GM12878 (cell line): ENCODE results near the gene POGLUT3. TPM values are rescaled to one million over a fixed set of nuclear protein-coding genes. Genes with fewer than 3 reads are reported as not detected.
A peak's percentile ranks its signal among the peaks of the same experiment; 100 is the strongest.

Experiments
- ATAC-seq: fragments of 200-7000 bp; cut with Tn5 transposase; 3 replicates; pipeline ENCODE4 v1.9.1; 2020; ENCODE audit warnings: mild to moderate bottlenecking, moderate library complexity
- BruUV-seq: library from RNA; stranded (reverse); fragments of 400-500 nt; replicated peaks from 2 replicates; lab custom pipeline; 2021; lab: Mats Ljungman, UMichigan
- CTCF ChIA-PET: fragments of 300-600 bp; sonication (Branson Sonifier 250); formaldehyde crosslinking; extraction: SDS; loops from one replicate; lab custom pipeline; 2021; ENCODE audit warnings: inconsistent platforms; lab: Yijun Ruan, JAX
- POLR2A ChIA-PET: fragments of 350-600 bp; formaldehyde crosslinking; extraction: SDS; loops from one replicate; lab custom pipeline; 2021; ENCODE audit warnings: inconsistent platforms; lab: Charles Lee
- RAD21 ChIA-PET: fragments of 300-600 bp; sonication (Branson Sonifier 250); formaldehyde crosslinking; loops from one replicate; lab custom pipeline; 2023; ENCODE audit warnings: antibody characterized with exemption; ENCODE audit not compliant: unreplicated experiment; lab: Charles Lee
- SMC1A ChIA-PET: fragments of 300-600 bp; sonication (Branson Sonifier 250); formaldehyde crosslinking; loops from one replicate; lab custom pipeline; 2023; ENCODE audit not compliant: unreplicated experiment, uncharacterized antibody; lab: Charles Lee
- DNase-seq: peaks from one replicate; pipeline ENCODE4 v3.0.0-alpha.2; 2011; ENCODE audit warnings: low read depth, low spot score
- FAIRE-seq: peaks from 3 replicates; lab custom pipeline; 2011; peaks lifted over from hg19 to GRCh38; lab: Jason Lieb, UNC
- H2AFZ ChIP-seq: 2 replicates; pipeline ENCODE4 v1.6.0; 2011; ENCODE audit warnings: low read depth, low read length, control low read depth; ENCODE audit not compliant: control insufficient read depth
- H3K27ac ChIP-seq: 2 replicates; pipeline ENCODE4 v1.5.1; 2011; ENCODE audit warnings: control low read depth; ENCODE audit not compliant: control insufficient read depth, insufficient read depth
- H3K27me3 ChIP-seq, 2 experiments: replicated peaks in 1 of 2; 2 replicates each; pipeline versions ENCODE4 v1.6.0 to v1.6.1; 2011; ENCODE audit warnings: low read length in 1 of 2; ENCODE audit not compliant: control insufficient read depth in 2 of 2, insufficient read depth in 2 of 2
- H3K36me3 ChIP-seq, 2 experiments: 2 replicates each; pipeline ENCODE4 v1.5.1; 2011; ENCODE audit warnings: low read length in 1 of 2; ENCODE audit not compliant: control insufficient read depth in 2 of 2, insufficient read depth in 2 of 2
- H3K4me1 ChIP-seq: 2 replicates; pipeline ENCODE4 v1.6.1; 2011; ENCODE audit warnings: mild to moderate bottlenecking, low read length, moderate library complexity, mixed read lengths; ENCODE audit not compliant: control insufficient read depth, insufficient read depth
- H3K4me2 ChIP-seq: 2 replicates; pipeline ENCODE4 v1.6.0; 2011; ENCODE audit warnings: control low read depth; ENCODE audit not compliant: control insufficient read depth, insufficient read depth
- H3K4me3 ChIP-seq: fragments of 200-600 bp; sonication (generic); 2 replicates; pipeline ENCODE4 v1.5.1; 2016
- H3K79me2 ChIP-seq: 2 replicates; pipeline ENCODE4 v1.6.0; 2011; ENCODE audit warnings: low read length; ENCODE audit not compliant: control insufficient read depth, insufficient read depth
- H3K9ac ChIP-seq: 2 replicates; pipeline ENCODE4 v1.8.0; 2011; ENCODE audit warnings: low read length, control low read depth, mixed read lengths; ENCODE audit not compliant: control insufficient read depth, insufficient read depth
- H3K9me3 ChIP-seq: replicated peaks from 3 replicates; pipeline ENCODE4 v1.5.1; 2011; ENCODE audit warnings: mild to moderate bottlenecking, low read length; ENCODE audit not compliant: control insufficient read depth, insufficient read depth
- H4K20me1 ChIP-seq: 2 replicates; pipeline ENCODE4 v1.6.0; 2011; ENCODE audit not compliant: control insufficient read depth, insufficient read depth
- BHLHE40 ChIP-seq, 2 experiments: fragments of 450-650 bp in 1 of 2; IDR thresholded peaks; 2 replicates each; pipeline ENCODE4 v1.6.1; 2011 to 2017; ENCODE audit warnings: low read depth in 2 of 2, borderline replicate concordance in 1 of 2, improper control_type of control experiment in 1 of 2, low read length in 1 of 2, mild to moderate bottlenecking in 1 of 2
- CBFB ChIP-seq: IDR thresholded peaks from 2 replicates; pipeline ENCODE4 v1.6.1; 2016; ENCODE audit warnings: antibody characterized with exemption, low read depth
- IRF3 ChIP-seq: fragments of 450-650 bp; IDR thresholded peaks from 2 replicates; pipeline ENCODE4 v1.6.1; 2014; ENCODE audit warnings: mild to moderate bottlenecking
- MEF2A ChIP-seq: IDR thresholded peaks from 2 replicates; pipeline ENCODE4 v1.6.1; 2011; ENCODE audit warnings: low read depth, mild to moderate bottlenecking, low read length, moderate library complexity; ENCODE audit not compliant: insufficient read depth
- MXI1 ChIP-seq: fragments of 150-350 bp; IDR thresholded peaks from 2 replicates; pipeline ENCODE4 v1.6.1; 2011; ENCODE audit warnings: low read depth, mild to moderate bottlenecking, inconsistent platforms, low read length, improper control_type of control experiment
- NFYB ChIP-seq: IDR thresholded peaks from 2 replicates; pipeline ENCODE4 v1.6.1; 2011; ENCODE audit warnings: low read depth, mild to moderate bottlenecking, low read length, improper control_type of control experiment, moderate library complexity; ENCODE audit not compliant: insufficient read depth
- POU2F2 ChIP-seq: IDR thresholded peaks from 3 replicates; pipeline ENCODE4 v1.6.1; 2011; ENCODE audit warnings: low read depth, mild to moderate bottlenecking, low read length, borderline replicate concordance
- SREBF1 ChIP-seq: IDR thresholded peaks from 2 replicates; pipeline ENCODE4 v1.6.1; 2012; ENCODE audit warnings: mild to moderate bottlenecking, low read length
- TBL1XR1 ChIP-seq: IDR thresholded peaks from 2 replicates; pipeline ENCODE4 v1.6.1; 2012; ENCODE audit warnings: low read depth, low read length, improper control_type of control experiment
- YY1 ChIP-seq: IDR thresholded peaks from 2 replicates; pipeline ENCODE4 v1.6.1; 2011; ENCODE audit warnings: low read depth, mild to moderate bottlenecking, low read length
- ZNF207 ChIP-seq: fragments of 450-650 bp; IDR thresholded peaks from 2 replicates; pipeline ENCODE4 v1.6.1; 2014; ENCODE audit warnings: antibody characterized with exemption, mild to moderate bottlenecking, borderline replicate concordance
- WGBS: methylation state at CpG from one replicate; pipeline ENCODE4 v1.1.6; 2016; ENCODE audit warnings: low lambda C conversion rate; ENCODE audit not compliant: insufficient replicate concordance, insufficient coverage; ENCODE audit errors: missing lambda C conversion rate; 5-methylcytosine and 5-hydroxymethylcytosine counted together
- in situ Hi-C: fragments of 300-500 bp; cut with MboI; formaldehyde crosslinking; loops from 9 replicates; pipeline ENCODE4 v1.14.3; 2018; ENCODE audit warnings: mixed read lengths
- intact Hi-C: fragments of 100-400 bp; cut with micrococcal nuclease; formaldehyde crosslinking; loops from one replicate; pipeline ENCODE4 v1.14.2; 2022; ENCODE audit not compliant: unreplicated experiment
- polyA plus RNA-seq, 11 experiments: library from polyadenylated mRNA; depleted of rRNA in 4 of 11; unstranded in 6 of 11; stranded (reverse) in 5 of 11; fragments of >200 nt; fragmentation: Nextera tagmentation in 4 of 11; fragmentation: Illumina TruSeq in 1 of 11; extraction: Ambion mirVana in 4 of 11; extraction: Trizol in 1 of 11; gene quantifications; 1 replicate in 1 of 11; 2 replicates in 10 of 11; pipeline versions ENCODE4 v1.2.1 to v1.2.3, GENCODE V29; 2011 to 2016; ENCODE audit warnings: inconsistent platforms in 2 of 11, missing spikeins in 2 of 11, low read depth in 1 of 11
- total RNA-seq, 4 experiments: library from RNA; depleted of rRNA in 3 of 4; stranded (reverse); fragments of >200 nt in 3 of 4; fragmentation: Illumina TruSeq in 1 of 4; extraction: Trizol in 1 of 4; gene quantifications; 2 replicates each; pipeline versions ENCODE4 v1.2.1 to v1.2.3, GENCODE V29; 2013 to 2021
- TF ChIP-seq, protein P1 (sequence below): IDR thresholded peaks from 2 replicates; pipeline ENCODE4 v1.6.1; 2012; ENCODE audit warnings: low read depth, low read length, improper control_type of control experiment
- TF ChIP-seq, protein P2 (sequence below): IDR thresholded peaks from 2 replicates; pipeline ENCODE4 v1.6.1; 2012; ENCODE audit warnings: low read depth, low read length, improper control_type of control experiment
- TF ChIP-seq, protein P3 (sequence below): fragments of 450-650 bp; IDR thresholded peaks from 2 replicates; pipeline ENCODE4 v1.6.1; 2017; ENCODE audit warnings: low read depth, mild to moderate bottlenecking, moderate library complexity
- TF ChIP-seq, protein P4 (sequence below): fragments of 450-650 bp; IDR thresholded peaks from 2 replicates; pipeline ENCODE4 v1.6.1; 2016; ENCODE audit warnings: mild to moderate bottlenecking
- TF ChIP-seq, protein P5 (sequence below): IDR thresholded peaks from 2 replicates; pipeline ENCODE4 v1.6.1; 2011; ENCODE audit warnings: low read depth, mild to moderate bottlenecking, low read length, moderate library complexity, borderline replicate concordance; ENCODE audit errors: extremely low read depth

POGLUT3 gene
- total and polyA plus RNA-seq, 10 of the 15 experiments (the other 5 are each of a cell fraction or from before 2014, with no cell fraction given) = 3.7 to 21.5 (median 12.9) TPM

DNA sequence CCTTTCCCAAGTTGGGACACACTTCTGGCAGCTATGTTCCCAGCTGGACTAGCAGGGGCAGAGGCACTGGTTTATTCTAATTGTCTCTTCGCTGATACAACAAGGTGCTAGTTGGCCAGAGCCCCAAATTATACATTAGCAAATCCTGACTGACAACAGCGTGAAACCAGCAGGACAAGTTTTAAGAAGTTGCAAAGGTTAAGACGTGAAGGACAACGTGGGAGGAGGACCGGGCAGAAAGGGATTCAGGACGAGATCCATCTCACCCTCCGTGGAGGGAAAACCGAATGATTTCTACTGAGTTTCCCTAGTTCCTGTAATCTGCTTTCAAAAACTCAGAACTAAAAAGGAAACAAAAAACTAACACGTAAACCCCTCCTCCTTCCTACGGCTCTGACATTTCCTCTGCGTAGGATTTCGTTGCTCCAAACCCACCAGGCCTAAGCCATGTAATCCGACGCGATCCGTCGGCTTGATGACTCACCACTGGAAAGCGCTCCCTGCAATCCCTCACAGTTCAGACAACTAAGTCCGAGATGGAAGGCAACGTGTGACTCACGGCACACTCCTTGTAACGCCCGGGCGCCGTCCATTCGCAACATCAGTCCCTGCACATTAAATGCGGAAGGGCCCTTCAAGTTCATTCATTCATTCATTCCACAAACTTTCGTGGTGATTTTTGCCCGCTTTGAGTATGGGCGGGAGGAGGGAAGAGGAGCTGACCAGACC is 703 bp downstream of the POGLUT3 start:
- ChIA-PET SMC1A (interaction anchor here (1.1 to 1.9 kb wide), 2 partner anchors 61 to 152 kb away, joined by 3 to 5 read pairs; no protein-coding TSS in a partner anchor), POLR2A (interaction anchor here (1.0 kb wide), 1 partner anchor 62 kb away, joined by 3 read pairs; no protein-coding TSS in a partner anchor), CTCF (no interaction called here), RAD21 (interaction anchor here (1.1 to 2.3 kb wide), 2 partner anchors 61 to 275 kb away, joined by 3 to 12 read pairs; partner anchors contain the start of genes ATM and NPAT)
- Histone ChIP-seq H3K4me1 (no peaks in the 10 kb centered on the region), H3K9me3 (no peaks in the 10 kb centered on the region), H3K4me3 (peak overlapping the region; percentile 65), H3K79me2 (peaks cover 12% of the 10 kb centered on the region), H4K20me1 (no peaks in the 10 kb centered on the region), H3K36me3 (no peaks in the 10 kb centered on the region), H3K4me2 (peak overlapping the region; percentile 94), H3K27me3 (no peaks in the 10 kb centered on the region), H3K27ac (peak overlapping the region; percentile 66), H3K9ac (peak overlapping the region; percentile 97), H2AFZ (peak overlapping the region; percentile 79)
- TSS peak; percentile 74 for BruUV-seq
- intact Hi-C loops = loop anchor here (2.0 to 10.0 kb wide), 4 partner anchors 31 to 273 kb away; partner anchors contain the start of genes ATM, C11orf65, EXPH5 and NPAT
- in situ Hi-C loops = no loop called here
- DNase-seq (peak; percentile 60), ATAC-seq (peak; percentile 68), FAIRE-seq (no peak)
- WGBS = 1% methylated on average over 30 of the region's 30 CpGs
- TF ChIP-seq, protein P1, sequence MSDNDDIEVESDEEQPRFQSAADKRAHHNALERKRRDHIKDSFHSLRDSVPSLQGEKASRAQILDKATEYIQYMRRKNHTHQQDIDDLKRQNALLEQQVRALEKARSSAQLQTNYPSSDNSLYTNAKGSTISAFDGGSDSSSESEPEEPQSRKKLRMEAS = peak; percentile 53; the same call in 1 of the 2 replicates
- TF ChIP-seq, protein P2, sequence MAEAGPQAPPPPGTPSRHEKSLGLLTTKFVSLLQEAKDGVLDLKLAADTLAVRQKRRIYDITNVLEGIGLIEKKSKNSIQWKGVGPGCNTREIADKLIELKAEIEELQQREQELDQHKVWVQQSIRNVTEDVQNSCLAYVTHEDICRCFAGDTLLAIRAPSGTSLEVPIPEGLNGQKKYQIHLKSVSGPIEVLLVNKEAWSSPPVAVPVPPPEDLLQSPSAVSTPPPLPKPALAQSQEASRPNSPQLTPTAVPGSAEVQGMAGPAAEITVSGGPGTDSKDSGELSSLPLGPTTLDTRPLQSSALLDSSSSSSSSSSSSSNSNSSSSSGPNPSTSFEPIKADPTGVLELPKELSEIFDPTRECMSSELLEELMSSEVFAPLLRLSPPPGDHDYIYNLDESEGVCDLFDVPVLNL = no peak
- TF ChIP-seq, protein P3, sequence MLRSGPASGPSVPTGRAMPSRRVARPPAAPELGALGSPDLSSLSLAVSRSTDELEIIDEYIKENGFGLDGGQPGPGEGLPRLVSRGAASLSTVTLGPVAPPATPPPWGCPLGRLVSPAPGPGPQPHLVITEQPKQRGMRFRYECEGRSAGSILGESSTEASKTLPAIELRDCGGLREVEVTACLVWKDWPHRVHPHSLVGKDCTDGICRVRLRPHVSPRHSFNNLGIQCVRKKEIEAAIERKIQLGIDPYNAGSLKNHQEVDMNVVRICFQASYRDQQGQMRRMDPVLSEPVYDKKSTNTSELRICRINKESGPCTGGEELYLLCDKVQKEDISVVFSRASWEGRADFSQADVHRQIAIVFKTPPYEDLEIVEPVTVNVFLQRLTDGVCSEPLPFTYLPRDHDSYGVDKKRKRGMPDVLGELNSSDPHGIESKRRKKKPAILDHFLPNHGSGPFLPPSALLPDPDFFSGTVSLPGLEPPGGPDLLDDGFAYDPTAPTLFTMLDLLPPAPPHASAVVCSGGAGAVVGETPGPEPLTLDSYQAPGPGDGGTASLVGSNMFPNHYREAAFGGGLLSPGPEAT = peak; percentile 47; the same call in 1 of the 2 replicates
- TF ChIP-seq POU2F2 (peak; percentile 76; the same call in 2 of the 3 replicates), YY1 (no peak), ZNF207 (no peak), NFYB (no peak), CBFB (peak; percentile 58; the same call in 1 of the 2 replicates), TBL1XR1 (no peak), MXI1 (peak; percentile 41; the same call in 1 of the 2 replicates), IRF3 (no peak), SREBF1 (no peak), MEF2A (no peak), BHLHE40 (IDR thresholded peaks at IDR 0.05; ENCODE audit: borderline replicate concordance in 1 of 2, low read depth in 2 of 2, low read length in 1 of 2) (peak in 1 of 2 experiments; percentile 5; a peak in 1 of 4 replicates)
- TF ChIP-seq, protein P4, sequence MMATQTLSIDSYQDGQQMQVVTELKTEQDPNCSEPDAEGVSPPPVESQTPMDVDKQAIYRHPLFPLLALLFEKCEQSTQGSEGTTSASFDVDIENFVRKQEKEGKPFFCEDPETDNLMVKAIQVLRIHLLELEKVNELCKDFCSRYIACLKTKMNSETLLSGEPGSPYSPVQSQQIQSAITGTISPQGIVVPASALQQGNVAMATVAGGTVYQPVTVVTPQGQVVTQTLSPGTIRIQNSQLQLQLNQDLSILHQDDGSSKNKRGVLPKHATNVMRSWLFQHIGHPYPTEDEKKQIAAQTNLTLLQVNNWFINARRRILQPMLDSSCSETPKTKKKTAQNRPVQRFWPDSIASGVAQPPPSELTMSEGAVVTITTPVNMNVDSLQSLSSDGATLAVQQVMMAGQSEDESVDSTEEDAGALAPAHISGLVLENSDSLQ = peak; percentile 31; the same call in 1 of the 2 replicates
- TF ChIP-seq, protein P5, sequence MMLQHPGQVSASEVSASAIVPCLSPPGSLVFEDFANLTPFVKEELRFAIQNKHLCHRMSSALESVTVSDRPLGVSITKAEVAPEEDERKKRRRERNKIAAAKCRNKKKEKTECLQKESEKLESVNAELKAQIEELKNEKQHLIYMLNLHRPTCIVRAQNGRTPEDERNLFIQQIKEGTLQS = no peak
